Heart left ventricle (tissue), 16 donors: ENCODE results near the gene RABEP1. TPM values are rescaled to one million over a fixed set of nuclear protein-coding genes. Genes with fewer than 3 reads are reported as not detected.
"Not testable (repeated sequence)": the region's sequence is repeated elsewhere in the genome, so short reads cannot be mapped to it uniquely, and the experiment has no call there.

Experiments used
- ATAC-seq, 4 donors: fragments of 200-7000 bp; cut with Tn5 transposase; one replicate each; pipeline ENCODE4 v1.9.1; 2020 to 2022; ENCODE audit warnings: moderate library complexity in 4 of 4, mild to moderate bottlenecking in 3 of 4, moderate number of reproducible peaks in 1 of 4
- DNase-seq, 5 donors: peaks; one replicate each; pipeline ENCODE4 v3.0.0-alpha.2; 2020
- H3K27ac ChIP-seq, 12 donors: fragments of 200-600 bp; sonication (generic) in 4 of 12; one replicate each; pipeline versions ENCODE4 v1.5.0 to v1.8.0; 2016 to 2022; ENCODE audit warnings: mild to moderate bottlenecking in 2 of 12
- H3K27me3 ChIP-seq, 9 donors: fragments of 200-600 bp; sonication (generic) in 2 of 9; one replicate each; pipeline versions ENCODE4 v1.5.1 to v1.8.0; 2016 to 2022; ENCODE audit warnings: mild to moderate bottlenecking in 3 of 9
- H3K36me3 ChIP-seq, 9 donors: fragments of 200-600 bp; sonication (generic) in 2 of 9; one replicate each; pipeline versions ENCODE4 v1.5.0 to v1.8.0; 2018 to 2022; ENCODE audit warnings: mild to moderate bottlenecking in 2 of 9
- H3K4me1 ChIP-seq, 12 donors: fragments of 200-600 bp; sonication (generic) in 4 of 12; one replicate each; pipeline versions ENCODE4 v1.5.0 to v1.8.0; 2016 to 2022; ENCODE audit warnings: mild to moderate bottlenecking in 3 of 12
- H3K4me3 ChIP-seq, 12 donors: fragments of 200-600 bp; sonication (generic) in 4 of 12; one replicate each; pipeline versions ENCODE4 v1.5.0 to v1.8.0; 2017 to 2022; ENCODE audit warnings: mild to moderate bottlenecking in 9 of 12, moderate library complexity in 4 of 12
- H3K9me3 ChIP-seq, 12 donors: fragments of 200-600 bp; sonication (generic) in 4 of 12; one replicate each; pipeline versions ENCODE4 v1.5.0 to v1.8.0; 2016 to 2022; ENCODE audit warnings: mild to moderate bottlenecking in 1 of 12
- POLR2A ChIP-seq, 2 donors: fragments of 450-650 bp; IDR thresholded peaks; one replicate each; pipeline ENCODE4 v1.6.1; 2017; ENCODE audit warnings: antibody characterized with exemption in 2 of 2, mild to moderate bottlenecking in 2 of 2, moderate library complexity in 2 of 2
- WGBS, 4 donors: extraction: QIAGEN DNeasy Blood & Tissue Kit in 2 of 4; methylation state at CpG; one replicate each; pipeline versions ENCODE4 v1.1.5 to v1.1.7; 2013 to 2018; 5-methylcytosine and 5-hydroxymethylcytosine counted together
- intact Hi-C, 10 donors: fragments of 100-400 bp; cut with DNase I; formaldehyde crosslinking; loops; one replicate each; pipeline versions ENCODE4 v1.11.1 to v1.14.2; 2022
- polyA plus RNA-seq, 2 donors: library from polyadenylated mRNA; stranded (reverse); fragments of 200-250 nt; gene quantifications; one replicate each; pipeline ENCODE4 v1.2.3, GENCODE V29; 2013
- total RNA-seq, 9 donors: library from RNA; depleted of rRNA in 2 of 9; stranded (reverse); fragments of >200 nt in 2 of 9; fragmentation: NEBNext Ultra II Directional in 3 of 9; extraction: Animal tissue kit (Norgen Biotek cat#: 25700) in 3 of 9; gene quantifications; one replicate each; pipeline versions ENCODE4 v1.1.0 to v1.2.4, GENCODE V29; 2016 to 2023
- TF ChIP-seq, protein P1 (sequence below), 12 donors: fragments of 200-600 bp; sonication (generic) in 4 of 12; IDR thresholded peaks; one replicate each; pipeline versions ENCODE4 v1.5.0 to v1.8.0; 2018 to 2022; ENCODE audit warnings: antibody characterized with exemption in 12 of 12, mild to moderate bottlenecking in 5 of 12
- donor health status: ischemic (EF 13 %, LVEDD 7.1; RV severe dilation, severe dysfunction).
- donor health status: healthy with polysubstance abuse.
- donor health status: DM: no; HTN: yes; CAD: no.
- donor health status: DM: no; HTN: no; CAD: no.
- donor health status: ischemic (EF 25% LVEDD 6.9; RV normal size, moderate dysfunction).
- donor health status: ischemic (EF 25% LVEDD 5.7; RV mildly dilated, moderate dysfunction).
- donor health status: healthy.
- donor health status: DM: yes; HTN: yes; CAD: no.
- donor health status: ischemic (EF 35%, LVEDD 5.7; RV mildly dilated, moderate dysfunction).
- donor health status: nonischemic (EF 11% LVEDD 7.7; RV severe dilation, severe dysfunction).
- donor health status: DM: yes; HTN: yes; CAD: no.
- donor health status: PGD.
- donor health status: ischemic (EF 29% LVEDD 5.4; RV normal size, mild dysfunction).
- donor health status: nonischemic (EF 23%, LVEDD 6.1; RV moderate dilation, normal function).

Gene RABEP1
- total and polyA plus RNA-seq, 11 donors, result 23.5 to 70.4 (median 52.0) TPM

GRCh38 chr17:5429191-5429887, 147.3 kb downstream of the RABEP1 start:
- H3K4me3 ChIP-seq, result no peak overlapping the region
- TF ChIP-seq POLR2A (IDR thresholded peaks at IDR 0.05), result no peak
- TF ChIP-seq, protein P1, sequence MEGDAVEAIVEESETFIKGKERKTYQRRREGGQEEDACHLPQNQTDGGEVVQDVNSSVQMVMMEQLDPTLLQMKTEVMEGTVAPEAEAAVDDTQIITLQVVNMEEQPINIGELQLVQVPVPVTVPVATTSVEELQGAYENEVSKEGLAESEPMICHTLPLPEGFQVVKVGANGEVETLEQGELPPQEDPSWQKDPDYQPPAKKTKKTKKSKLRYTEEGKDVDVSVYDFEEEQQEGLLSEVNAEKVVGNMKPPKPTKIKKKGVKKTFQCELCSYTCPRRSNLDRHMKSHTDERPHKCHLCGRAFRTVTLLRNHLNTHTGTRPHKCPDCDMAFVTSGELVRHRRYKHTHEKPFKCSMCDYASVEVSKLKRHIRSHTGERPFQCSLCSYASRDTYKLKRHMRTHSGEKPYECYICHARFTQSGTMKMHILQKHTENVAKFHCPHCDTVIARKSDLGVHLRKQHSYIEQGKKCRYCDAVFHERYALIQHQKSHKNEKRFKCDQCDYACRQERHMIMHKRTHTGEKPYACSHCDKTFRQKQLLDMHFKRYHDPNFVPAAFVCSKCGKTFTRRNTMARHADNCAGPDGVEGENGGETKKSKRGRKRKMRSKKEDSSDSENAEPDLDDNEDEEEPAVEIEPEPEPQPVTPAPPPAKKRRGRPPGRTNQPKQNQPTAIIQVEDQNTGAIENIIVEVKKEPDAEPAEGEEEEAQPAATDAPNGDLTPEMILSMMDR (IDR thresholded peaks at IDR 0.05), result no peak
- intact Hi-C loops, result no loop called here
- no peaks in the 10 kb centered on the region for H3K27me3 ChIP-seq
- H3K4me1 ChIP-seq, result peaks cover 0 to 9% (median 0%) of the 10 kb centered on the region in 12 donors
- H3K9me3 ChIP-seq, result no peaks in the 10 kb centered on the region
- no peak overlapping the region for H3K27ac ChIP-seq
- DNase-seq (no peak), ATAC-seq (no peak)
- peaks cover 0 to 100% (median 99%) of the 10 kb centered on the region in 9 donors for H3K36me3 ChIP-seq
- 88 to 97% (median 90%) methylated on average over 3 of the region's 3 CpGs for WGBS, 4 donors

- no peak overlapping the region for H3K4me3 ChIP-seq
- no peaks in the 10 kb centered on the region for H3K27me3 ChIP-seq
- H3K4me1 ChIP-seq, result peaks cover 0 to 15% (median 0%) of the 10 kb centered on the region in 12 donors
- WGBS, 4 donors, result 89 to 98% (median 94%) methylated on average over 3 of the region's 3 CpGs
- H3K27ac ChIP-seq, result no peak overlapping the region
- intact Hi-C loops, result no loop called here
- DNase-seq (no peak), ATAC-seq (no peak)
- H3K36me3 ChIP-seq, result peaks cover 0 to 100% (median 99%) of the 10 kb centered on the region in 9 donors
- TF ChIP-seq, protein P1 (IDR thresholded peaks at IDR 0.05), result no peak
- TF ChIP-seq POLR2A (IDR thresholded peaks at IDR 0.05), result no peak
- H3K9me3 ChIP-seq, result no peaks in the 10 kb centered on the region
Observed at GRCh38 chr17:5430413-5430999, 148.4 kb downstream of the RABEP1 start.

DNA sequence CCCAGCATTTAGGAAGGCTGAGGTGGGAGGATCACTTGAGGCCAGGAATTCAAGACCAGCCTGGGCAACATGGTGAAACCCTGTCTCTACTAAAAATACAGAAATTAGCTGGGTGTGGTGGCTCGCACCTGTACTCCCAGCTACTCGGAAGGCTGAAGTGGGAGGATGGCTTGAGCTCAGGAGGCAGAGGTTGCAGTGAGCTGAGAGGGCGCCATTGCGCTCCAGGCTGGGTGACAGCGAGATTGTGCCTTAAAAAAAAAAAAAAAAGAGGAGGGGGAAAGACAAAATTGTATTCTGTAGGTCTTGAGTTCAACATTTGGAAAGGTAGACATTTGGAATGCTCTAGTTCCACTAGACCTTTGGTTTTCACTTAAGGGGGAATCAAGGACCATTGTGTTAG, 149.2 kb downstream of the RABEP1 start:
- Histone ChIP-seq H3K4me1 (peaks cover 0 to 15% (median under 1%) of the 10 kb centered on the region in 12 donors), H3K36me3 (peaks cover 0 to 100% (median 98%) of the 10 kb centered on the region in 9 donors)
- 79 to 87% (median 83%) methylated on average over 5 of the region's 5 CpGs for WGBS, 4 donors
- H3K27ac ChIP-seq, H3K27me3 ChIP-seq, H3K4me3 ChIP-seq, ATAC-seq, H3K9me3 ChIP-seq, DNase-seq, intact Hi-C loops: not testable (repeated sequence)

DNA sequence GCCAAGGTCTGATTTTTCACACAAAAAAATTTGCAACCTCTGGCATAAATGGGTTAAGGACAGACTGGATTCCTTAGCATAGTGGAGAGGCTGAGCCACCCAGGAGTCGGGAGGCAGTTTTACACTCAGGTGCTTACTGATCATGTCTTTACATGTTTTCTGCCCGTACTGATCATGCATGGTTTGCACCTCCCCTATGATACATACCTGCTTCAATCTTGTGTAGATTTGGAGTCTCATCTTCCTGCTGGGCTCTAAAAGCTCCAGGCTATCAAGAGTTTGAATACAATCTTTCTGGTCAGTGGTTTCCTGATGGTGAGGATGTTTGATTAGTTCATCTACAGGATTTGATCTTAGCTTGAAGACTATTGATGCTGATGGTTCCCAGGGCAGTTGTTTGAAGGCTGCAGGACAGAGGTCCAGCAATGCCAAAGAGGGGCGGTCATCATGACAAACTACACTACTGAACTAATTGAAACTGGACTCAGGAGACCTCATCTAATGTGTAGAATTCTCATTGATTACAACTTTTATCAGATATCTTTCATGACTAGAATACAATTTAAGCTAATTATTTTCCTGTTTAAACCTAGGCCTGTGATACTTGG, 150.0 kb downstream of the RABEP1 start:
- TF ChIP-seq, protein P1 (IDR thresholded peaks at IDR 0.05), result no peak
- no peak for TF ChIP-seq POLR2A (IDR thresholded peaks at IDR 0.05)
- DNase-seq (no peak), ATAC-seq (no peak)
- WGBS, 4 donors, result 75 to 83% (median 79%) methylated on average over 3 of the region's 3 CpGs
- Histone ChIP-seq H3K4me1 (peaks cover 0 to 19% (median 2%) of the 10 kb centered on the region in 12 donors), H3K36me3 (peaks cover 0 to 100% (median 98%) of the 10 kb centered on the region in 9 donors), H3K27ac (no peak overlapping the region), H3K4me3 (no peak overlapping the region), H3K9me3 (no peaks in the 10 kb centered on the region), H3K27me3 (no peaks in the 10 kb centered on the region)
- intact Hi-C loops, result no loop called here
